GM15510 (cell line): ENCODE results near the gene PITPNB.

Experiments
- POLR2A ChIP-seq: IDR thresholded peaks from 3 replicates; pipeline ENCODE4 v1.6.1; 2011; ENCODE audit warnings: borderline replicate concordance; ENCODE audit not compliant: insufficient read length; ENCODE audit errors: extremely low read depth

The PITPNB gene

DNA sequence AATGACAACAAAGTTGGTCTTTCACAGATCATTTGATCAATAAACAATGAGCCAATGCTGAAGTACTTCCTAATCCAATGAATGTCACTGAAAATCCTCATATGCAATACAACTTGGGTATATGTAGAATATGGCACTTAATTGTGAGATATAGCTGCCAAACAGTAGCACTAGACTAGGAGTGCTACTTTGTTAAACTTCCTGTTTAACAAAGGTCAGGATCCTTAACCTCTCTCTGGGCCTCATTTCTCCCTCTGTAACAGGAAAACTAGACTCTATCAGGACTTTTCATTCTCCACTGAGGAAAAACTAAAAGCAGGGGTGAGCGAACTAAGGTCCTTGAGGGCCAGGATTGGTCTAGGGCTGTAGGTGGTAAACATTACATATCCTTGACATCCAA, 56.1 kb downstream of the PITPNB start:
- TF ChIP-seq POLR2A: no peak

DNA sequence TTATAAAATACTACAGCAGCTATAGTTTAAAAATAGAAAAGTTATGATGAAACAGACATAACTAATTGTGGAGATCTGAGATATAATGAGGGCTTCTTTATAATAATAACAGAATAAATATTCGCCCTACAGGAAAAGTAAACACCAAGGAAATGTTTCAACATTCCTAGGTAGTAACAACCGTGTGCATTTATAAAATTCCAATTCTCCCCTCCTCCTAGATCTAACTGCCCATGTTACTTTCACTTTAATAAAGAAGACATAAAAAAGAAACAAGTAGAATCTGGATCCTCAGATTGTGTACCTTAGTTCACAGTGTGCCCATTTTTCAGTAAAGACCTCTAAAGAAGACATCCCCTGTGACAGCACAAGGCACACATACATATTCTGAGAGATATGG, 59.7 kb downstream of the PITPNB start:
- TF ChIP-seq POLR2A: no peak

DNA sequence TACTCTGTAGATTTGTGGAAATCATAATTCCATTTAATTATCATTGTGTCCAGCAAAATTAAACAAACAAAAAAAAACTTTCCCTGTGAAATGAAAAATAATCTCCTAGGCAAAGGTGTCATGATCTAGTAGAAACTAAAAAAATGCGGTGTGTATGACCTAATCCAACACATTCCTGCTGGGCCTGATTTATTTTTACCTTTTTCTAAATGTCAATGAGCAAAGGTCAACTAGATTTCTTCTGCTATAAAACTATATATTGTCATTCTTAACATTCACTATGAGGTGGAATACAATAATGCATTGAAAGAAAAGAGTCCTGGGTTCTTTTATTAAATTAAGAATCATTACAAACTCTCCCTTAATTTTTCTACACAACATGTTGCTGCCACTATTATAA, 60.4 kb downstream of the PITPNB start:
- no peak for TF ChIP-seq POLR2A

DNA sequence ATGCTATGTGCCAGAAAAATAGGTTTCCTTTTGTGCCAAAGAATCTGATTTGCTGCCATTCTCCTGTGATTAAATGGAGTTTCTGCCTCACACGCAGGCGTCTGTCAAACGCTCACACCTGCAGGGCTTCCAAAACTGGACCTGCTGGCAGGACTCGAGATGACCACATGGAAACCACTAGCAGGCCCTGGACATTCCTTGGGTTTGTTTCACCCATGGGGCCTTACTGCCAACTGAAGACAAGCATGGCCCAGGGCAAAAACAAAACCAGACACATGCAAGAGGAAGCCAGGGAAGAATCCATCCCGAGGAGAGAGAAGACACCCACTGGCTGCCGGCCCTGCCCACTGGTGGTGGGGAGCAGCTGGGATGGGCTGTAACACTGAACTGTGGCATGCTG, 61.6 kb downstream of the PITPNB start:
- no peak for TF ChIP-seq POLR2A

DNA sequence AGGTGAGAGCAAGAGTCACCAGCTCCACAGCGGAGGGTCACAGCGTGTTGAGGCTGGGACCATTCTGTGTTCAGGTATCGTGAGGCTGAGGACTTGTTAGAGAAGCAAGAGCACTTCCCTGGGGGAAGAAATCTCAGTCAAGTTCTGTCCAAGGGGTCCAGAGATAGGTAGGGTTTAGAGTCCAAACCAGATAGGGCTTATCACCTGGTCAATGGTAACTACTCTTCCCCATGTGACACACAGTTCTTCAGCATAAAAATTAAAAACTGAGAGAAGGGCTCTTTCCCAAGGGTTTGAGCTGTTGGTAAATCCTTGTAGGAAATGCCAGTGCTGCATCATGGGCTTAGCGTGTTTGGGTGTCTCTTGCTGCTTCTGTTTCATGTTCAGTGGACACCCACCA, 62.7 kb downstream of the PITPNB start:
- no peak for TF ChIP-seq POLR2A

DNA sequence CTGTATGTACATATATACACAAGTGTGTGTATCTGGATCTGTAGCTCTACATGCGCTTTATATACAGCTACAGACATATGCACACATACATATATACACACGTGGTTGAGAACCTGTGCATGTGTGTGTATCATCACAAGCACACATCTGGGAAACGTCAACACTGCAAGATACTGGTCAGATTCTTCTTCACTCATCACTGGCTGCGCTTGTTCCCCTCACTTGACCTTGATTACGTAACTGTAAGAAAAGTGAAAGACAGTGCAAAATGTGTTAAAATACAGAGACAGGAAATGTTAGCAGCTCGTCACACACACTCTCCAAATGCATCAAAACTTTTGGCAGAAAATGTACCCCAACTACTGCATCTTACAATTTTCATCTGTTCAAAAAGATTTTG, 65.6 kb downstream of the PITPNB start:
- TF ChIP-seq POLR2A: no peak

DNA sequence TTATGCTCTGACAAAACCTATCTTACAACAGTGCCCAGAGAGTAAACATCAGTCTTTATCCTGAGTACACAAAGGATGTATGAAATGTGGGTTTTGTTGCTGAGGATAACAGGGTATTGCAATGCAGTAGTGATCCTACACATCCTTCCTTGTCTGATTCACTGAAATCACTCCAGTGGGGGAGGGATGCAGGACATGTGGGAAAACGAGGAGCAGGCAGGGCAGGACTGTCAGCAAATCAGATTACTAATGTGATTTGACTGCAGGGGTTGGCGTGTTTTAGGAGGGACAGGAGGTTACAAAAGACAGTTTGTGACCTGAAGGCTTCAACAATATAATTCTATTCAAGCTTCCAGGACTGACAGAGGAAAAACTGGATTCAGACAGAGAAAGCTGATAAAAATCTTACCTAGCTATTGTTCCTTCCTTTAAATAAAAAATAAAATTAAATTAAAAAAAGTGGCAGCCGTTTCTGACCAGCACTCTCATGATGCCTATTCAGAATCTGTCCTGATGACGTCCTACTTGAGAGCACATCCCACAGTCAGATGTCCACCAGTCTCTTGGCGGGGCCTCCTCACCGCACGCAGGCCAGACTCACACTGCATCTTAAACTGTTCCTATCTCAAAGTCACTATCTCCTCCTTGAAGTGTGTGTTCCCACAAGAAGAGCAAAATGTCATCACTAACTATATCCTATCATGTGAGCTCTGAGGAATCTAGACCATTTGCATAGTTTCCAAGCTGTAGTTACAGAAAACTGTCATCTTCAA, 66.9 kb downstream of the PITPNB start:
- TF ChIP-seq POLR2A: no peak

DNA sequence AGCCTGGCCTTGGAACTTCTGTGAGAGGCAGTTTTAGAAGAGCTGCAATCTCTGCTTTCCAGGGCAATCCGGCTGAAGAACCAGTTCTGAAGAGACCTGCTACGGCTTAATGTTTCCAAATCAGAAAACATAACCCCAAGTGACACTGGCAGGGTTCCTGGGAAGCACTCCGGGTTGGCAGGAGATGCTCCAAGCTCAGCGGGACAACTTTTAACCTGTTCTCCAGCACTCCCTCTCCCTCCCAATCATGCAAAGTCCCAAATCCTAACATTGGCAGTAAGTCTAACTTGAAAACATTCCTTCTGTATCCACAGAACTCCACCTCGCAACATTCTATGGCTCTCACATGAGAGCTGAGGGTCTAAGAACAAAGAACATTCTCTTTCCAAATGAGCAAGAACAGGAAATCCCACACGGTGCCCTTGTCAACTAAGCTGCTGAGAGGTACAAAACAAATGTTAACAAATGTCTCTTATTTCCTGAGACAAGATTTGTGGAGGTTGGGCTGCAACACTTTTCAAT, 69.0 kb downstream of the PITPNB start:
- no peak for TF ChIP-seq POLR2A

DNA sequence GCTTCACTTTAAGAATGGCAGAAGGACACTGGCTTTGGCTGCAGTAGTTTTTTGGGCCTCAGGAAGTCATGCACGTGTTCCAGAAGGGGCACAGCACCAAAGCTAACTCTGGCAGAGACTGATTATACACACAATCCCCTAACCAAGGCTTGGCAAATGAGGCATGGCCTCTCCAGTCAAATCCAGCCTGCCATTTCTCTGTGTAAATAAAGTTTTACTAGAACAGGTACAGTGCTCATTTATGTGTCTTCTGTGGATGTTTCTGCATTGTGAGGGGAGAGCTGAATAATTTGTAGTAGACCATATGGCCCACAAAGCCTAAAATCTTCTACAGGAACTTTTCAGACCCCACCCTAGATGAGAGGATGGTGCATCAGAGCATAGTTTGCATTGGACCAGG, 71.1 kb downstream of the PITPNB start:
- no peak for TF ChIP-seq POLR2A

DNA sequence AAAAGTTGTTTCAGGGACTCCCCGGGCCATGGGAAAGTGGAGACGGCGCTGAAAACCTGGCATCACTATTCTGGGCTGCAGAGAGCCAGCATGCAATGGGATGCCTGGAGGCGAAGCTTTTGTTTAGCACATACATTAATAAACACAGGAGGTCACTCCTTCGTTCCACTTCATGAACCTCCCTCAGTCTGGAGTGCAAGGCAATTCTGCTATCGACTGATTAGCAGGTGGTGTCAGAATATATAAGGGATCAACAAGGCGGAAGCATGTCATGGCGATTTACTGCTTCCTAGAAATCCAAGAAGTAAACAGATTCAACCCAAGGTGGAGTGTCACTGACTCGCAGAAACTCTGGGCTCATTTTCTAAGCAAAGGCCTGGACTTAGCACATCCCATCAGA, 72.1 kb downstream of the PITPNB start:
- TF ChIP-seq POLR2A: no peak

DNA sequence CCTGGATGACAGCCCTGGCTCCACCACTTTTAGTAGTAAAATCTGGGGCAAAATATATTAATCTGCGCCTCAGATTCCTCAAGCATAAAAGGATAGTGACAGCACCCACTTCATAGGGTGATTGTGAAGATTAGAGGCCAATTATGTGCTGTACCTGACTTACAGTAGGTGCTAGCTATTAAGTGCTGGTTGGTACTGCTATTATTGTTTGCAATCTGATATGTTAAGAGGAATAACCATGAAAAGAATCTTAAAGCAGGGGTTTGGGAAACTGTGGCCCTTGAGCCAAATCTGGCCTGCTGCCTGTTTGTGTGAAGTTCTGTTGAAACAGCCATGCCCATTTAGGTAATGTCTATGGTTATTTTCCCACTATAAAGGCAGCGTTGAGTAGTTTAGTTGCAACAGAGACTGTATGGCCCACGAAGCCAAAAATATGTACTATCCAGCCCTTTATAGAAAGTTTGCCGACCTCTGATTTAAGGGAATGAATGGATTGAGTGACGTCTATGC, 72.8 kb downstream of the PITPNB start:
- no peak for TF ChIP-seq POLR2A

DNA sequence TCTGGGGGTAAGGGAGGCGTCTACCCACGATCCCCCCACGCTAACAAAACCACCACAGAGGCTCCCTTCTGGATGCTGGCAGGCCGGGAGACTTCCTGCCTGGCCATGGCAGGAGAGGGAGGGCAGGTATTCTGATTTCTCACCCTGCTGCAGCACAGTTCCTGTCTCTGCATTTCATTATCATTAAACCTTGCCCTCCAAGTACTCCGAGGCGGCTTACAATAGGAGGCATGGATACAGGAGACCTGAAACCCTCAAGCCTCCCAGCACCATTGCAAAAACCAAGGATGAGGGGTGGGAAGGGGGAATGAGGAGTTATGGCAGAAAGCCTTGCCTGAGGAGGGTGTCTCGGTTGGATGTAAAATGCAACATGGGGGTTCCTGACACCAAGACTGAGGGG, 73.4 kb downstream of the PITPNB start:
- no peak for TF ChIP-seq POLR2A

DNA sequence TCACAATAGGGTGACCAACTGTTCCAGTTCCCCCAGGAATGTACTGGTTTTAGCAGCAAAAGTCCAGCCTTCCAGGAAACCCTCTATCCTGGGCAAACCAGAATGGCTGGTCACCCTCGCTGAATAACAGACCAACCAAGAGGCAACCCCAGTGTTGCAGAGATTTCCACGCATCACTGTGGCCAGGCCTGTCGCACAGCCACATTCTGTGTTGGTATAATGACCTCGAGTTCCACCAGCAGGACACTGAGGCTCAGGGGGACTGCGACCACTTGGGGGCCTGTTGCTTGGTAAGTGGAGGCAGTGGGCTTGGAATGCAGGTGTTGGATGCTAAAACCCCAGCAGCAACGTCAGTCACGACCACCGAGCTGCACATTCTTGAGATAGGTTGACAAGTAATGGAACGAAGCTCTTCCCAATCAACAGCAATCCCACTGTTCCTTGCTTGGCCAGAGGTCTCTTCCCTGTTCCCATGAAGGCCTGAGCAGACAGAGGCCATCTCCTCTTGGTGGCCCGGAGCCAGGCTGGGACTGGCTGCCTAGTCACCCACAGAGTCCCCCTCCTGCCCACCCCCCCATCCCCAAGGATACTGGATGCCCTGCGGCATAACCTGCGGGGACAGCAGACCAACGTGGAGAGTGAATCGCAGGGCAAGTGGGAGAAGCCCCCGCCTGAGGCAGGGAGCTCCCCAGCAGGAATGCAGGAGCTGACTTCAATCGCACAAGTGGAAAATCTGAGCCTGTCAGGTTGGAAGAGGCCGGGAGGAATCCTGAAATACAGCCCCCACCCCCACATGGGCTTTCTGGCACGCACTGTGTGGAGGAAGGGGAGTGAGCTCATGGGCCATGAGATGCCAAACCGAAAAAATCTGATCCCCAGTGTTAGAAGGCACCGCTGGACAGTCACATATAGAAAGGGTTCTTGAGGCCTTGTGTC, 74.1 kb downstream of the PITPNB start:
- TF ChIP-seq POLR2A: no peak

DNA sequence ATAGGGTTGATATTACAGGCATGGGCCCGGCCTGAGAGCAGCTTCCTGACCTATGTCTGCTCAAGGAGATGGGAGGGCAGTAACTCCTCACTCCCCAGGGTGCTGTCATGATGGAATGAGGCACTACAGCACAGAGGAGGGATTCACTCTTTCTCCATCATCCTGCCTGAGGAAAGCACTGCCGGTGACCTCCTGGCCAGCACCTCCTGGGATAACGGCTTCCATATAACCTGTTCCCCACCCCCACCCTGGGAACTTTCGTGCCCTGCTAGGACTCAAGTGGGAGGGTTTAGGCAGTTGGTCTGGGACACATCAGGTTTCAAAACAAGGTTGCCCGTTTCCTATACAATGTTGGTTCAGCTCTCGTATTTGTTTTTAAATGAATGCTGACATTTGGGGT, 74.8 kb downstream of the PITPNB start:
- no peak for TF ChIP-seq POLR2A

DNA sequence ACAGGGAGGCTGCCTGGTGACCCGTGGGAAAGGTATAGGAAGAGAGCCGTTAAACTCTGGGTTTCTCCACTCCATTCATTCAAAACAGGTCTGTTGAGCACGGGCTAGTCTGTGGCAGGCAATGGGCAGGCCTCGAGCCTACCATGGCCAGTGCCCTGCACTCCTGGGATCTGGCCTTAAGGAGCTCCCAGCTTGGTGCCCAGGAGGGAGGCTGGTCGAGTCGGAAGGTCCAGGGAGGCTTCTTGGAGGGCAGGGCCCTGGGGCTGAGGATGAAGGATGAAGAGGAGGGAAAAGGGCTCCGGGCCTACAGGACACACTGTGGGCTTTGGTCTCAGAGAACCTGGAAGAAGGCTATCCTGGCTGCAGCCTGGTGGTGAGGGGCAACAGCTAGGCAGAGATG, 75.6 kb downstream of the PITPNB start:
- TF ChIP-seq POLR2A: no peak
